Muscle of arm (tissue), 12 donors: ENCODE data around the gene OSBPL6. TPM values are rescaled to one million over a fixed set of nuclear protein-coding genes. Genes with fewer than 3 reads are reported as not detected.
"Not testable (repeated sequence)": the region's sequence is repeated elsewhere in the genome, so short reads cannot be mapped to it uniquely, and the experiment has no call there.

Experiments used
- DNase-seq: peaks from one replicate; pipeline ENCODE4 v3.0.0-alpha.2; 2013
- polyA plus RNA-seq, 12 donors: library from polyadenylated mRNA; unstranded; fragments of 120-200 nt; gene quantifications; one replicate each; pipeline ENCODE4 v1.2.1, GENCODE V29; 2013; ENCODE audit not compliant: insufficient read length in 12 of 12

OSBPL6 gene
- polyA plus RNA-seq, 12 donors, result 2.2 to 9.8 (median 7.6) TPM; not detected in 1

DNA sequence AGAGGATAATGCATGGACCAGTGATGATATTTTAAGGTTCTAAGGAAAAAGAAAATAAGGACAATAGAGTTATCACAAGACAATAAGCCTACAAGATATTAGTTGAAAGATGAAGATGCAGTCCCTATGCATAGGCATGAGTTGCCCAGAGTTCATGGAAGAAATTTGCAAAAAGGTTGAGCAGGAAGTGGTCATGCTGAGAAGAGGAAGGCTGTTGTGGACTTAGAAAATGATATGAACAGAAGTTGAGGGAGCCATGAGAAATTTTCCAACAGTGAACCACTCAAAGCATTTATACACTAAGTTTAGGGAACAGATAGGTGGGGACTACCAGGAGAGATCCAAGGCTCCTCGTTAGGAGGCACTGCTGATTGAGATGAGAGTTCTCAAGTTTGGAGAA lies 3.5 kb downstream of the OSBPL6 start:
- no peak for DNase-seq

DNA sequence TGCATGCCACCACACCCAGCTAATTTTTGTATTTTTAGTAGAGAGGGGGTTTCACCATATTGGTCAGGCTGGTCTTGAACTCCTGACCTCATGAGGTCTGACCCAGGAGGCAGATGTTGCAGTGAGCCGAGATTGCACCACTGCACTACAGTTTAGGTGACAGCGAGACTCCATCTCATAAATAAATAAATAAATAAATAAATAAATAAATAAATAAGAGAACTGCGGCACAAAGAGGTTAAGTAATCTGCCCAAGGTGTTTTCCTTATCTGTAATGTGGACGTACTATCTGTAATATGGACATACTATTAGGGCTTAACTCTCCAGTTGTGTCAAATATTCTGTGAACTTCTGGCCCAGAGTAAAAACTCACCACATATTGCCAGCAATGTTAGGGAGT lies 4.1 kb downstream of the OSBPL6 start:
- not testable (repeated sequence) for DNase-seq

DNA sequence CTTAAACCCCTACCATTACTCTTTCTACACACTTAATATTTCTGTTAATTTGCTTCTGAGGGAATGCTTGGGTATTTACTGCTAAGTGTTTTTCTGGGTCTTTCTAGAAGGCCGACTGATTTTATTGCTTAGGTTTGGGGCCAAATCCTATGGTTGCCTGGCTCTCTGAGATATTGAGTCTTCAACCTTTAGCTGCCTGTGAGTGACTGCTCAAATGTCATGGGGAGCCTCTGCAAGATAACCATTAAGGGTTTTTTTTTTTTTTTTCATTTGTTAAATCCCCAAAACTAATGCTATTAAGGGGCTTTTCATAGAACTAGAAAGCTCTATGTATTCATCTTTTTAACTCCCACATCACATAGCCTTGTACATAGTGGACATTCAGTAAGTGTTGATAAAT lies 5.0 kb downstream of the OSBPL6 start:
- no peak for DNase-seq

DNA sequence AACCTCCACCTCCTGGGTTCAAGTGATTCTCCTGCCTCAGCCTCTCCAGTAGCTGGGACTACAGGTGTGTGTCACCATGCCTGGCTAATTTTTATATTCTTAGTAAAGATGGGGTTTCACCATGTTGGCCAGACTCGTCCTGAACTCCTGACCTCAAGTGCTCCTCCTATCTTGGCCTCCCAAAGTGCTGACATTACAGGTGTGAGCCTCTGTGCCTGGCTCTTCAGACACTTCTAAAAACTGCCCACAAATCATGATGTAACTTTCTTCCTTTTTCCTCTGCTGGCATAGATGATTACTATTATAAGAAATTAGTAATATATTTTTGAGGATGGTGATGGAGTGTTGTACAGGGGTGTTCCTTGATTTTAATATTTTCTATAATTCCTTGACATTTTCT lies 6.0 kb downstream of the OSBPL6 start:
- DNase-seq, result no peak

DNA sequence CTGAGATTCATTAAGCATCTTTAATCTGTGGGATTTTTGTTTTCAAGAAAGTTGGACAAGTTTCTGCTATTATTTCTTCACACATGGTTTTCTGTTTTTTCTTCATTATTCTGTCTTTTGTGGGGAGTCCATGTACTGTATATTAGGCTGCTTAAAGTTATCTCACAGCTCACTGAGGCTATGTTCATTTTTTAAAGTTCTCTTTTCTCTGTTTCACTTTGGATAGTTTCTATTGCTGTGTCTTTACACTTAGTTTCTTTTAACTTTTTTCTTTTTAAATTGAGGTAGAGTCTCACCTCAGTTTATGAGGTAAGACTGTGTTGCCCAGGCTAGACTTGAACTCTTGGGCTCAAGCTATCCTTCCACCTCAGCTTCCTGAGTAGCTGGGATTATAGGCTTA lies 8.6 kb downstream of the OSBPL6 start:
- DNase-seq, result no peak

DNA sequence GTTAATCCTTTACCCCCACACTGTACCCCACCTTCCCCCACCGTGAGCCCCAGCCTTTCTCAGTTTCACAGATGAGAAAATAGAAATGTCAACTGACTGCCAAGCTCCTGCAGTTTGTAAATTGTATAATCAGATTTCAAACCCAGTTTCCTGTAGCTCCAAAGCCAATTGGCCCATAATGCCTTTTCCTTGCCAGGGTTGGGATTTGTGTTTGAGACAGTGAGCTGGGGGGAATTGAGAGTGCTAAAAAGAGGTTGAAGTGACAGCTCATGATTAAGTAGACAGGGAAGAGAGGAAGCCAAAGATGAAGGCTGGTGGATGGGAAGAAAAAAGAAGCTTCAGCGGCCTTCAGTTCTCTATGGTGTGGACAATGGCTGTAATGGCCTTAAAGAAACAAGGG lies 10.7 kb downstream of the OSBPL6 start:
- DNase-seq, result no peak

DNA sequence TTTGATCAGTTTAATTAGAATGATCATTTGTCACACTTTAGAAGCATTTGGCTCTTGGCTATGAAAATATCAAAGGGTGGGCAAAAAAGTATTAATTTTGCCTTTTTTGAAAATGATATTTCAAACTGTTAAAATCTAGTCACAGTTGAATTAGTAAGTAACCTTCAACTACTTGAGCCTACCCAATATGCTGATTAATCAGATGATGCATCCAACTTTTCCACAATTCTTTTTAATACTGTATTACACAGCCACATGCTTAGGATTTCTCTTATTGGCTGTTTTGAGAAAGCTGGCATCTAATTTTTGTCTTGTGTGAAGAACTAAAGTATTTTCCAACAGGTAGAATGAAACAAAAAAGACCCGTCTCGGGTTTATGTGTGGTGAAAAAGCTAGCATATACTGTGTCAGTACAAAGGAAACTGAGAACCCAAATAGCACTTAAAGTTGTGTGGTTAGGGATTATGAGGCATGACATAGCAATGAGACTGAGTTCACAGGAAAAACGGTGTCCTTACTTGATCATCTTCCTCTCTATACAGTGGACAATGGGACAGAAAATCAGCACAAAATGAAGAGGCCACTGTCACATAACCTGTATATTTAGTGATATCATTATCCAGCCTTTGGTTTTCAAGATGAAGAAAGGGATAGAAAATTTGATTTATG lies 11.7 kb downstream of the OSBPL6 start:
- no peak for DNase-seq

DNA sequence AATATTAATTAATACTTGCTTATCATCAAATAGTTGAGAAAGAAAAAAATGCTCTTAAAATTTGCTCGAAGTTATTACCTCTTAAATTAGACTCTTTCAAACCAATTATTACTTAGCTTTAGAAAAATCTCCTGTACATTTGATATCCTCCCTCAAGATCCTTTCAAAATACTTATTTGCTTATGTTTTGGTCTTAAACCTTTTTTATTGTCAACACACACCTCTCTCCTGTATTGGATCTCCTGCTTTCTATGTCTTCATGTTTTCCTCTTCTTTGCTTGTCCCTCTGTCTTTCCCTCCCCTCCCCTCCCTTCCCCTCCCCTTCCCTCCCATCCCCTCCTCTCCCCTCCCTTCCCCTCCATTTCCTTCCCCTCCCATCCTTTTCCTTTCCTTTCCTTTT lies 14.0 kb downstream of the OSBPL6 start:
- no peak for DNase-seq

DNA sequence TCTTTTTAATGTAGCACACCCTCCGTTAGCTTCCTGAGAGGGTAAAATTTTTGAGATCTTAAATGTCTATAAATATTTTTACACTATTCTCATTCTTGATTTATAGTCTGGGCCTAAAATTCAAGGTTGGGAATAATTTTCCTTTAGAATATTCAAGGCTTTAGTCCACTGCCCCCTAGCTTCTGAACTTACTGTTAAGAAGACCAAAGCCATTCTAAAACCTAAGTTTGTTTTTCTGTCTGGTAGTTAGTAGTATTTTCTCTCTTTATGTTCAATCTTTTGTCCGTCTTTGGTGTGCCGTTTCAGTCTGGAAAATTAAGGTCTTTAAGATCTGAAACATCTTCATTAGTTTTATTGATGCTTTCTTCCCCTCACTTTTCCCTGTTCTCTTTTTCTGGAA lies 14.5 kb downstream of the OSBPL6 start:
- DNase-seq, result no peak

DNA sequence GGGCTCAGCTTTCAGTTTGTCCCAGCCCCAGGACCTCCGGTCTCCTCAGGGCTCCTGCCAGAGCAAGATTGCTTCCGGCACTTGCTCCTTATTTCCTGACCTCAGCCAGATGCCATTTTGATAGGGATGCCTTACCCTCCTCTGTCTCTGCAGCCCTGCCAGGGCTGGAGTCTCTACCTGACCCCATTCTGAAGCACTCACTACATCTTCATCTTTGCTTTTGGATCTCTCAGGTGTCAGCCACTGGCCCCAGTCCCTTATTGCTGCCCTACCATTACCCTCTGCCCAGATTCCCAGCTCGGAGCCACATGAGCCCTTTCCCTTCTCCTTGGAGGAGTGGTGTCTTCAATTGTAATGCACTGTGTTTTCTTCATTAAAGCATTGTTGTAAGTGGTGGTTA lies 17.1 kb downstream of the OSBPL6 start:
- no peak for DNase-seq

DNA sequence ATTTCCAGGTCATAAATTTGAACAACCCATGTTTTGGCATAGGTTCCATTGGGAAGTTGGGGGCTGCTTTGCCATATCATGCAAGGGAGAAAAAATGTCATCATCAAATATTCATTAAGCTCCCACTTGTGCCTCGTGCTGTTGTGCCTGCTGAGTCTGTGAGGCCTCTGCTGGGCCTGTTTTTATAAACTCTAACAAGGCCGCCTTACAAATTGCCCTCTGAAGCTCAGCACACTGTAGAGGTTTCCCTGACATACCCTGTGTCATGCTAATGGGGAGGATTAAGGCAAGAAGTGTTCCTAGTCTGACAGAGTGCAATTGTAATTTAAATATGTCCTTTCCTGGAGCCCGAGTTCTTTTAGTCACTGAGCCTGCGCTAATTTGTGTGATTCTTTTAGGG lies 17.6 kb downstream of the OSBPL6 start:
- no peak for DNase-seq

DNA sequence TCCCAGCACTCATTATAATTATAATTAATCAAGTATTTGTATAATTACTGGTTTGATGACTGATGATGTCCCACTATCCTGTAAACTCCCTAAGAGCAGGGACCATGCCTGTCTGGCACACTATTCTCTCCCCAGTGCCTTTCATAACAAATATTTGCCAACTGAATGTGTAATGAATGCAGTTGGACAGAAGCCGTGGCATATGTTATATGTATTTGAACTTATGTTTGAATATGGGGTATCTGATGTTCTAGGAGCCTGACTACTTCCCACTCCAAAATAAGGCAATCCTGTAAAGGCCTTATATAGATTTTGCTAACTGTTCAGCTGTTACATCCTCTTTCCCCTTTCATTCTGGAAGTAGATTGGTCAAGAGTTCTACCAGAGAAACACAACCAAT lies 19.7 kb downstream of the OSBPL6 start:
- no peak for DNase-seq

DNA sequence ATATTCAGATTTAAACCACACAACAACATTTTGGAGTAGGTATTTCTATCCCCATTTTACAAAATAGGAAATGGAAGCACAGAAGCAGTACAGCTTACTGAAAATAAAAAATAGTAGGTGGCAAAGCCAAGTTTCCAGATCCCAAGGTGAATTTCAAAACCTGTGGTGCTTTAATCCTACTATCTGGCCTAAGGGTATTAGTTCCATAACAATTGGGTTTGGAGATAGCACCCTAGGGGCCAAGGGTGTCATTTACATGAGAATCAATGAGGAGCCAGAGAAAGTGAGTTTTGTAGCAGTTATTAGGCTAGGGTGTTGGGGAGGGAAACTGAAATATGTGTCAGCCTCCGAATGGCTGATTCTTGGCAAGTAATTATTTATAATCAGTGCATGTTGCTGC lies 24.9 kb downstream of the OSBPL6 start:
- no peak for DNase-seq

DNA sequence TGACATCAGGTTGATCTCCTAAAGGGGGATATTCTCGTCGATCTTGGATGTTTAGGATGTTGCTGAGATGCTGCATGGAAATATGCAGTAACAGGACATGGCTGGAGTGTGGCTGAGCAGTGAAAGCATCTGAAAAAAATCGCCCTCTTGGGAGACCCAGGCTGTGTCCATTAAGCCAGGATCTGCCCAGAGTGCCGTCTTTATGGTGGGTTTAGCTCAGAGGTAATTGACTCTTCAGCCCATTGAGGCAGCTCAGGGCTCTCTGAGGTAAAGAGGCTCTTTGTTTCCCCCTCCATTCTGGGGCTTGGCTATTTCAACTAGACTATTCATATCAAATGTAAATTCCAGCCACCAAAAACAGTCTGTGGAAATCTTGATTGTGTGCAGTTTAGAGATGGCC lies 26.5 kb downstream of the OSBPL6 start:
- DNase-seq, result no peak

DNA sequence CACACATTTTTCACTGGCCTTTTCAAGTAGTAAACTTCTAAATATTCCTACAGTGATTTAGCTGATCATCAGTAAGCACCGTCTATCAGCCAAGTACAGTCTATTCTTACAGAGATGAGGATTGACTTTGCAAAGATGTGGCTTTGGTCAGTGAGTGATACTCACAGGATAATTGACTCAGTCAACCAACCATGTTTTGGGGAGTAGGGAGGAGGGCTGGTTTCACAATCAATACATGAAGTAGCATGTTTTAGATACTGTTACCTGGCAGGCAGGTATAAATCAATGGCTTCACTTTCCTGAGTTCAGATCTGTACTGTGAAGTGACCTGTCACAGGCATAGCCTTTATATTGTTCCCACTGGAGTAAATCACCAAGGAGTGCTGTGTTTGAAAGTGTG lies 27.2 kb downstream of the OSBPL6 start:
- no peak for DNase-seq

DNA sequence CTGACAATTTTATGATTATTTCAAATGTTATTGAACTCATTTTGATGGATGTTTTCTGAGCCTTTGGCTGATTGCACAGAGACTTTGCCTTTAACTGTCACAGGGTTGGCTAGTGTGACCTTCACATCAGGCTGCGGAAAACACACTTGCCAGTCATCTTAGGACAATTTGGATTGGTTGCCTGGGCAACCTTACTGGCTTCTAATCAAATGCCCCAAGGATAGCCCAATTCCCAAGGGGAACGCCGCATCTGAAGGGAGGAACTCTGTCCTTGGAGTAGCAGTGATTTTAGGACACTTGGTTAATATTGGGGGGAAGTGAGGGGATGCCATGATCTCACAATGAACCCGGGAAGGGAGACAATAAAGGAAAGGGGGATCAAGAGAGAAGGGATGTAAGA lies 29.5 kb downstream of the OSBPL6 start:
- DNase-seq, result no peak

DNA sequence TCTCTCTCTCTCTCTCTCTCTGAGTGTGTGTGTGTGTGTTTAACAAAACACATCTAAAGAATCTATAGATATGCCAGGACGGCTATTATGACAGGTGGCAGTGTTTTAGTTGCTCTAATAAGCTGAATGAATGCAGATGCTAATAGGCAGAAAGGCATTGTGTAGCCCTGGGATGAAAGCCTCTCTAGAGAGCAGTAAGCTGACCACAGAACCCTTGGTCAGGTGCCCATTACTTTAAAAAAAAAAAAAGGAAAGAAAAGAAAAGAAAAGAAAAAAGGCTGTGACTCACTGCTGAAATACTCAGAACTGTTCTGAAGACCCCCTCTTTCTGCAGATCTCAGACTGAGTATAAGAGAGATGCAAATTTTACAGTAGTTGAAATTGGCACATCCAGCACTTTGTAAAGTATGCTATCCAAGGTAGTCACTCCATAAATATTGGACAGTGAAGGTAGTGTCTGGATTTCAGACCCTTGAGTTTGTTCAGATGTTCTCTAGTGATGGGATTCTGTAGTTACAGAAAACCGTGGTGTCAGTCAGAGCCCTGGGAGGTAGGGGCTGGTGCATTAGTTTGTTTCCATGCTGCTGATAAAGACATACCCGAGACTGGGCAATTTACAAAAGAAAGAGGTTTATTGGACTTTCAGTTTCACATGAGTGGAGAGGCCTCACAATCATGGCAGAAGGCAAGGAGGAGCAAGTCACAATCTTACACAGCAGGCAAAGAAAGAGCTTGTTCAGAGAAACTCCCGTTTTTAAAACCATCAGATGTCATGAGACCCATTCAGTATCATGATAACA lies 30.9 kb downstream of the OSBPL6 start:
- DNase-seq, result no peak

DNA sequence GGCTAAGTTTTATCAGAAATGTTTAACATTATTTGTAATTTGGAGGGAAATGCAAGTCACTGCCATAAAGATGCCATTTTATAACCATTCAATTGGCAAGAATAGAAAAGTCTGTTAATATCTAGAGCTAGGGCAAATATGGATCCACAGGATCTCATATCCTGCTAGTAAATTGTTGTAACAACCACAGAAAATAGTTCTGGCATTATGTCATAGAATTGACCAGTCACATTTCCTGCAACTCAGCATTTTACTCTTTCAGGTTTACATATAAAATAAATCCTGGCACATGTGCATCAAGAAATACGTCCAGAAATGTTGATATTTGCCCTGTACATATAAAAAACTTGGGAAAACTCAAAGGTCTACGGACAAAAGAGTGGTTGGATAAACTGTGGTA lies 32.9 kb downstream of the OSBPL6 start:
- DNase-seq, result no peak

DNA sequence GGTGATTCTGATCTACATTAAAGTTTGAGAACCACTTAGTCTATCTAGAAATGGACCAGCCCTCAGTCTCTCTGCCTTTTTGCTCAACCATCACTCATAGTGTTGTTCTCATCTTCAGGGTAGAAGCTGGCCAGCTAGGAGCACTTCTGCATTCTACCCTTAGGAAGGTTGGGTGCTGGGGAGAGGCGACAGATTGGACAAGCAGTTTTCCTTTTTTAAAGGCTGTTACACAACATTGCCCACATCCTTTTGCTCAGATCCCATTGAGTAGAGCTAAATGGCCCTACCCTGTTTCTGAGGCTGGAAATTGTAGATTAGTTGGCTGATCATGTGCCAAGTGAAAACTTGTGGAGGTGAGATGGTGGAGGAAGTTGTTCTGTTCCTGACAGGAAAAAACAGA lies 35.6 kb downstream of the OSBPL6 start:
- DNase-seq, result no peak

DNA sequence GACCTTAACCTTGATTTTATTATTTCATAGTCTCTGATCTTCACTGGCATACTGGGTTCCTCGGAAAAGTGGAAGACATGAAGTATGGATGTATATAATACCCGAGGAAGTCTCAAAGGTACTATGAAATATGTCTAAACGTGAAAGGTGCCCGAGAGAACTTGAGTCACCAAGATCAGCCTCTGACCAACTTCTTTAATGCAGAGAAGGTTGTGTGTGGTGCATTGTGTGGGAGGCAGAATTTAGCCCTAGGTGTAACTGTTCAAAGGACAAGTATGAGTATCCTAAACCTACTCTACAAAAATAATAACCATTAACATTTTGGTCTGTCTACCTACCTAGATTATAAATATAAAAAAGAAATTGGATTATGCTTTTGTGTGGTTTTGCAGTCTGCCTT lies 36.1 kb downstream of the OSBPL6 start:
- no peak for DNase-seq

DNA sequence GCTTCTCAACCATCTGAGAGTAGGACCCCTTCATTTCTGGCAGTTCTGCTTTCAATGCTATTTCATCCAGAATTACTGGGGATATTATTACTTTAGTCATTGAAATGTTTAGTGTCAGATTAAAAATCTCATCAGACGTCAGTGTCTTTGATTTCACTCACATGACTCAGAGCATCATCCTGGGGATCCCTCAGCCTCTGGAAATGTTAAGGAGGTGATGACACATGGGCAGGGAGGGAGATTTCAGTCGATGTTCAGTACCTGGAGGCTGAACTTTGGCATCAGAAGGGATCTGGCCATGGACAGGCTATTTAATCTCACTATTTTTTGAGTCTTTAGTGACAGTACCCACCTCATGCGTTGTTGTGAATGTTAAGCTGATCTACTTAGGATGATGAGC lies 39.1 kb downstream of the OSBPL6 start:
- DNase-seq, result no peak

DNA sequence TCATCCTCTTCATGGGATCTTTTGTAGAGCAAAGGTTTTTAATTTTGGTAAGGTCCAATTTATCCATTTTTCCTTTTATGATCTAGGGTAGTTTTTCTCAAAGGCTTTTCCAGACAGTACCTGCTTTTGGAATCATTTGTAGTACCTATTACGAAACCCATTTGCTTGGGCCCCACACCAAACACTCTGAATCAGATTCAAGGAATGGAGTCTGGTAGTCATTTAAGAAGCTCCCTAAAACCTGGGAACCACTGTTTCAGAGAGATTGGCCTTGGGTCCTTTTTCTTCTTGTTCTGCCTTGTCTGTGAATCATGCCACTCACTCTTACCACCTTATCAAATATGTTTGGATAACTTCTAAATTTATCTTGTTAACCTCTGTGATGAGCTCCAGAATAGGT lies 40.3 kb downstream of the OSBPL6 start:
- DNase-seq, result no peak

DNA sequence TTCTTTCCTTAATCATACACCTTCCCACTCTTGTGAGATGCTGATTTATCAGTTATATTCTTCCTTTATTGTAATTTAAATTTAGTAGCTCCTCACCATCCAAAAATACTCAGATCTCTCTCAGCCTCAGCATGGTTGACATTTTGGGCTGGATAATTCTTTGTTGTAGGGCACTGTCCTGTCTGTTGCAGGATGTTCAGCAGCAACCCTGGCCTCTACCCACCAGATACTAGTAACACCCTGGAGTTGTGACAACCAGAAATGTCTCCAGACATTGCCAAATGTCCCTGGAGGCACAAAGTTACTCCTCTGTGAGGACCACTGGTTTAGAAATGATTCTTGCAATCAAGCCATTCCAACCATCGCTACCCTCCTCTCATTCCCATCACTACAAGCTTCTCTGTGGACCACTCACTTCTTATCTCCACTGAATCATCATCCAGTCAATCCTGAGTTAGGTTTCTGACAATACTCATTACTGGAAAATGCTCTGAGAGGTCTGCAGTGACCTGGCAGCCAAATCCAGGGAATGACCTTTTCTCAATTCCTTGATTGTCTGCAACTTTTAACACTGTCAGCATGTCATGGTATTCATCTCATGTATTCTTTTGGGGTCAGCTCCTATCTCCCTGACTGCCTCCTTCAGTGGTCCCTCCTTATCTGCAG lies 43.3 kb downstream of the OSBPL6 start:
- no peak for DNase-seq
